Measurements from ENCODE around the gene JPH3.

DNA sequence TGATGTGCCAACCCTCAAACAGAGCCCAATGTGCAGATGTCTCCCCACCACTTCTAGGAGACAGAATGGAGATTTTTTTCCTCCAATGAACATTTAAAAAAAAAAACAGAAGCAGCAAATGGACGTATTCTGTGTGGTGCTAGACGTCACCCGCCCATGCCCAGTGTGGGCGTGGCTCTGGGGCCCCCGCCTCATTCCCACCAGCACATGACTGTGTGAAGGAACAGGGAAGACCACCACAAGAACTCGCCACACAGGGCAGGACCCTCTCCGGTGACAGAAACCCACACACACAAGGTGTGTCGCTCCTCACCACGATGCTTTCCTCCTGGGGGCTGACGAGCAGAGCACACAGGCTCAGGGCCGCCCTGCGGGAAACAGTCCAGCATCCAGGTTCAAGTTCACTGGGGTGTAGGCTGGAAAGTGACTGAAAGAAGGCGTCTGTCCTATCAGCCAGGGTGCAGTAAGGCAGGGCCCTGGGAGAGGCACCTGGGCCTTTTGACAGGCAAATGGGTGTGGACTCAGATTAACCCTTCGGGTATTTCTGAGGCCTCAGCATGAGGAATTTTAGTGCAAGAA lies 110.0 kb downstream of the JPH3 start:
- TF ChIP-seq SP1 (IDR thresholded peaks at IDR 0.05), result no peak
- TF ChIP-seq SUZ12 (IDR thresholded peaks at IDR 0.05), result no peak
- no peak for TF ChIP-seq ELF4 (IDR thresholded peaks at IDR 0.05)
- no peak for TF ChIP-seq ZNF384 (IDR thresholded peaks at IDR 0.05)
- TF ChIP-seq, protein P1, sequence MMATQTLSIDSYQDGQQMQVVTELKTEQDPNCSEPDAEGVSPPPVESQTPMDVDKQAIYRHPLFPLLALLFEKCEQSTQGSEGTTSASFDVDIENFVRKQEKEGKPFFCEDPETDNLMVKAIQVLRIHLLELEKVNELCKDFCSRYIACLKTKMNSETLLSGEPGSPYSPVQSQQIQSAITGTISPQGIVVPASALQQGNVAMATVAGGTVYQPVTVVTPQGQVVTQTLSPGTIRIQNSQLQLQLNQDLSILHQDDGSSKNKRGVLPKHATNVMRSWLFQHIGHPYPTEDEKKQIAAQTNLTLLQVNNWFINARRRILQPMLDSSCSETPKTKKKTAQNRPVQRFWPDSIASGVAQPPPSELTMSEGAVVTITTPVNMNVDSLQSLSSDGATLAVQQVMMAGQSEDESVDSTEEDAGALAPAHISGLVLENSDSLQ (IDR thresholded peaks at IDR 0.05), result no peak
- TF ChIP-seq ARNT (IDR thresholded peaks at IDR 0.05), result no peak
- TF ChIP-seq NFRKB (IDR thresholded peaks at IDR 0.05), result no peak
- no peak for TF ChIP-seq BHLHE40 (IDR thresholded peaks at IDR 0.05; ENCODE audit: borderline replicate concordance)
- no peak for TF ChIP-seq L3MBTL2 (conservative IDR thresholded peaks at IDR 0.05)
- no peak for TF ChIP-seq LEF1 (IDR thresholded peaks at IDR 0.05; ENCODE audit: borderline replicate concordance)
- no peak for TF ChIP-seq FOXK2 (IDR thresholded peaks at IDR 0.05)
- TF ChIP-seq FOXM1 (IDR thresholded peaks at IDR 0.05; ENCODE audit: borderline replicate concordance), result no peak
- no peak for TF ChIP-seq CTBP1 (IDR thresholded peaks at IDR 0.05; ENCODE audit: borderline replicate concordance)

Data from HEK293T (cell line).